ENCODE data around the gene GRPEL2. TPM values are rescaled to one million over a fixed set of nuclear protein-coding genes. Genes with fewer than 3 reads are reported as not detected.

Gene GRPEL2
- total and polyA plus RNA-seq, 7 experiments from 2014 or later, result 5.9 to 40.1 (median 13.4) TPM

- ChIA-PET CTCF (interaction anchor here (0.6 to 4.1 kb wide), 16 partner anchors 9 to 290 kb away, joined by 3 to 30 read pairs (median 4); partner anchors contain the start of gene PCYOX1L), POLR2A (no interaction called here)
- Mint-ChIP-seq H3K27ac (no peak overlapping the region), H3K9me3 (no peaks in the 10 kb centered on the region), H3K27me3 (no peaks in the 10 kb centered on the region), H3K36me3 (no peaks in the 10 kb centered on the region), H3K4me3 (no peak overlapping the region), H3K4me1 (peaks cover 0 to 5% (median 4%) of the 10 kb centered on the region in 7 donors)
- H3K27ac ChIP-seq (ENCODE audit: low read depth, low read length), result no peak overlapping the region
- H3K27me3 ChIP-seq (ENCODE audit: control insufficient read depth in 2 of 2, insufficient read depth in 2 of 2, low read length in 2 of 2), result no peaks in the 10 kb centered on the region
- H3K4me1 ChIP-seq (ENCODE audit: control insufficient read depth in 2 of 2, insufficient read depth in 2 of 2, low read length in 2 of 2), result no peaks in the 10 kb centered on the region
- intact Hi-C loops (cut with micrococcal nuclease), result loop anchor here (1.0 kb wide), 4 partner anchors 52 to 236 kb away; no protein-coding TSS in a partner anchor
- DNase-seq (no peak), ATAC-seq (no peak)
- no peaks in the 10 kb centered on the region for H3K36me3 ChIP-seq (ENCODE audit: control insufficient read depth in 2 of 3, insufficient read depth in 3 of 3, low read length in 3 of 3)
- H3K9me3 ChIP-seq (ENCODE audit: control insufficient read depth in 2 of 3, low read length in 3 of 3), result no peaks in the 10 kb centered on the region
- H3K4me3 ChIP-seq (ENCODE audit: low read length), result no peak overlapping the region
These were observed 37.4 kb downstream of the GRPEL2 start for GRCh38 chr5:149382517-149383220.

GRCh38 chr5:149383399-149383798 lies 38.1 kb downstream of the GRPEL2 start:
- H3K4me1 Mint-ChIP-seq, result peaks cover 0 to 5% (median 4%) of the 10 kb centered on the region in 7 donors
- no peaks in the 10 kb centered on the region for H3K9me3 ChIP-seq (ENCODE audit: control insufficient read depth in 2 of 3, low read length in 3 of 3)
- no peaks in the 10 kb centered on the region for H3K27me3 ChIP-seq (ENCODE audit: control insufficient read depth in 2 of 2, insufficient read depth in 2 of 2, low read length in 2 of 2)
- H3K4me3 Mint-ChIP-seq, result no peak overlapping the region
- H3K27ac Mint-ChIP-seq, result no peak overlapping the region
- ATAC-seq (no peak), DNase-seq (no peak)
- H3K36me3 ChIP-seq (ENCODE audit: control insufficient read depth in 2 of 3, insufficient read depth in 3 of 3, low read length in 3 of 3), result no peaks in the 10 kb centered on the region
- peaks cover 0 to 3% (median 0%) of the 10 kb centered on the region in 5 donors for H3K27me3 Mint-ChIP-seq
- no peaks in the 10 kb centered on the region for H3K9me3 Mint-ChIP-seq
- intact Hi-C loops (cut with micrococcal nuclease), result no loop called here
- H3K36me3 Mint-ChIP-seq, result peaks cover 0 to 2% (median 0%) of the 10 kb centered on the region in 5 donors
- no peak overlapping the region for H3K27ac ChIP-seq (ENCODE audit: low read depth, low read length)
- H3K4me3 ChIP-seq (ENCODE audit: low read length), result no peak overlapping the region
- POLR2A ChIA-PET, result no interaction called here
- CTCF ChIA-PET, result interaction anchor here (0.6 to 1.5 kb wide), 5 partner anchors 17 to 291 kb away, joined by 3 to 6 read pairs (median 3); no protein-coding TSS in a partner anchor
- no peaks in the 10 kb centered on the region for H3K4me1 ChIP-seq (ENCODE audit: control insufficient read depth in 2 of 2, insufficient read depth in 2 of 2, low read length in 2 of 2)

GRCh38 chr5:149386166-149386565 lies 40.9 kb downstream of the GRPEL2 start:
- H3K27ac Mint-ChIP-seq, result peak overlapping the region in 2 of 9 donors; percentile 28 to 59
- no peak for ATAC-seq
- POLR2A ChIA-PET, result interaction anchor here (0.5 to 0.8 kb wide), 2 partner anchors 141 to 660 kb away, joined by 3 read pairs; no protein-coding TSS in a partner anchor
- H3K4me1 Mint-ChIP-seq, result peaks cover 0 to 10% (median 4%) of the 10 kb centered on the region in 7 donors
- CTCF ChIA-PET, result no interaction called here
- no peaks in the 10 kb centered on the region for H3K9me3 Mint-ChIP-seq
- peaks cover 0 to 4% (median 0%) of the 10 kb centered on the region in 5 donors for H3K36me3 Mint-ChIP-seq
- Histone ChIP-seq H3K27ac (ENCODE audit: low read depth, low read length) (no peak overlapping the region), H3K27me3 (ENCODE audit: control insufficient read depth in 2 of 2, insufficient read depth in 2 of 2, low read length in 2 of 2) (no peaks in the 10 kb centered on the region), H3K4me3 (ENCODE audit: low read length) (no peak overlapping the region), H3K4me1 (ENCODE audit: control insufficient read depth in 2 of 2, insufficient read depth in 2 of 2, low read length in 2 of 2) (no peaks in the 10 kb centered on the region), H3K9me3 (ENCODE audit: control insufficient read depth in 2 of 3, low read length in 3 of 3) (no peaks in the 10 kb centered on the region), H3K36me3 (ENCODE audit: control insufficient read depth in 2 of 3, insufficient read depth in 3 of 3, low read length in 3 of 3) (no peaks in the 10 kb centered on the region)
- peaks cover 0 to 9% (median 0%) of the 10 kb centered on the region in 5 donors for H3K27me3 Mint-ChIP-seq
- intact Hi-C loops (cut with micrococcal nuclease), result no loop called here
- no peak overlapping the region for H3K4me3 Mint-ChIP-seq
- DNase-seq, result no peak

- H3K27me3 Mint-ChIP-seq, result peaks cover 0 to 9% (median 0%) of the 10 kb centered on the region in 5 donors
- H3K27ac ChIP-seq (ENCODE audit: low read depth, low read length), result no peak overlapping the region
- peaks cover 0 to 6% (median 0%) of the 10 kb centered on the region in 7 donors for H3K4me1 Mint-ChIP-seq
- CTCF ChIA-PET, result interaction anchor here (1.0 to 1.2 kb wide), 2 partner anchors 20 to 181 kb away, joined by 3 read pairs; no protein-coding TSS in a partner anchor
- no peaks in the 10 kb centered on the region for H3K9me3 ChIP-seq (ENCODE audit: control insufficient read depth in 2 of 3, low read length in 3 of 3)
- ATAC-seq (no peak), DNase-seq (no peak)
- intact Hi-C loops (cut with micrococcal nuclease), result no loop called here
- no peak overlapping the region for H3K4me3 Mint-ChIP-seq
- no peak overlapping the region for H3K27ac Mint-ChIP-seq
- H3K27me3 ChIP-seq (ENCODE audit: control insufficient read depth in 2 of 2, insufficient read depth in 2 of 2, low read length in 2 of 2), result no peaks in the 10 kb centered on the region
- H3K4me1 ChIP-seq (ENCODE audit: control insufficient read depth in 2 of 2, insufficient read depth in 2 of 2, low read length in 2 of 2), result no peaks in the 10 kb centered on the region
- no peaks in the 10 kb centered on the region for H3K36me3 ChIP-seq (ENCODE audit: control insufficient read depth in 2 of 3, insufficient read depth in 3 of 3, low read length in 3 of 3)
- H3K9me3 Mint-ChIP-seq, result no peaks in the 10 kb centered on the region
- H3K4me3 ChIP-seq (ENCODE audit: low read length), result no peak overlapping the region
- POLR2A ChIA-PET, result no interaction called here
- peaks cover 0 to 4% (median 0%) of the 10 kb centered on the region in 5 donors for H3K36me3 Mint-ChIP-seq
These were observed 41.9 kb downstream of the GRPEL2 start for GRCh38 chr5:149387081-149387631.

- no peak overlapping the region for H3K27ac Mint-ChIP-seq
- no peaks in the 10 kb centered on the region for H3K9me3 ChIP-seq (ENCODE audit: control insufficient read depth in 2 of 3, low read length in 3 of 3)
- no peak overlapping the region for H3K4me3 Mint-ChIP-seq
- no peak for DNase-seq
- no peaks in the 10 kb centered on the region for H3K4me1 ChIP-seq (ENCODE audit: control insufficient read depth in 2 of 2, insufficient read depth in 2 of 2, low read length in 2 of 2)
- no peak for ATAC-seq
- CTCF ChIA-PET, result interaction anchor here (0.6 to 1.2 kb wide), 3 partner anchors 21 to 180 kb away, joined by 3 to 4 read pairs (median 3); partner anchors contain the start of gene GRPEL2
- no peak overlapping the region for H3K27ac ChIP-seq (ENCODE audit: low read depth, low read length)
- POLR2A ChIA-PET, result interaction anchor here (0.8 kb wide), 1 partner anchor 599 kb away, joined by 3 read pairs; no protein-coding TSS in a partner anchor
- no peaks in the 10 kb centered on the region for H3K36me3 ChIP-seq (ENCODE audit: control insufficient read depth in 2 of 3, insufficient read depth in 3 of 3, low read length in 3 of 3)
- H3K4me3 ChIP-seq (ENCODE audit: low read length), result no peak overlapping the region
- no peaks in the 10 kb centered on the region for H3K27me3 ChIP-seq (ENCODE audit: control insufficient read depth in 2 of 2, insufficient read depth in 2 of 2, low read length in 2 of 2)
- intact Hi-C loops (cut with micrococcal nuclease), result no loop called here
- H3K27me3 Mint-ChIP-seq, result peaks cover 0 to 9% (median 0%) of the 10 kb centered on the region in 5 donors
- H3K9me3 Mint-ChIP-seq, result no peaks in the 10 kb centered on the region
- H3K36me3 Mint-ChIP-seq, result peaks cover 0 to 4% (median 0%) of the 10 kb centered on the region in 5 donors
- peaks cover 0 to 6% (median 0%) of the 10 kb centered on the region in 7 donors for H3K4me1 Mint-ChIP-seq
These were observed 42.7 kb downstream of the GRPEL2 start for GRCh38 chr5:149387982-149388381.

- no peak overlapping the region for H3K4me3 ChIP-seq (ENCODE audit: low read length)
- ATAC-seq (no peak), DNase-seq (no peak)
- H3K9me3 ChIP-seq (ENCODE audit: control insufficient read depth in 2 of 3, low read length in 3 of 3), result no peaks in the 10 kb centered on the region
- H3K27ac ChIP-seq (ENCODE audit: low read depth, low read length), result no peak overlapping the region
- ChIA-PET CTCF (interaction anchor here (1.3 kb wide), 1 partner anchor 72 kb away, joined by 3 read pairs; no protein-coding TSS in a partner anchor), POLR2A (no interaction called here)
- H3K4me3 Mint-ChIP-seq, result no peak overlapping the region
- no peaks in the 10 kb centered on the region for H3K36me3 ChIP-seq (ENCODE audit: control insufficient read depth in 2 of 3, insufficient read depth in 3 of 3, low read length in 3 of 3)
- H3K4me1 Mint-ChIP-seq, result peaks cover 0 to 6% (median 0%) of the 10 kb centered on the region in 7 donors
- H3K9me3 Mint-ChIP-seq, result no peaks in the 10 kb centered on the region
- peaks cover 0 to 4% (median 0%) of the 10 kb centered on the region in 5 donors for H3K36me3 Mint-ChIP-seq
- no peaks in the 10 kb centered on the region for H3K27me3 ChIP-seq (ENCODE audit: control insufficient read depth in 2 of 2, insufficient read depth in 2 of 2, low read length in 2 of 2)
- intact Hi-C loops (cut with micrococcal nuclease), result no loop called here
- no peaks in the 10 kb centered on the region for H3K4me1 ChIP-seq (ENCODE audit: control insufficient read depth in 2 of 2, insufficient read depth in 2 of 2, low read length in 2 of 2)
- no peak overlapping the region for H3K27ac Mint-ChIP-seq
- peaks cover 0 to 9% (median 0%) of the 10 kb centered on the region in 5 donors for H3K27me3 Mint-ChIP-seq
These were observed 43.3 kb downstream of the GRPEL2 start for GRCh38 chr5:149388498-149389190.

Data from naive thymus-derived CD4-positive, alpha-beta T cell (primary cell).